Thyroid gland (tissue), 4 donors: ENCODE data around the gene ADAMTS7.
A peak's percentile ranks its signal among the peaks of the same experiment; 100 is the strongest.

ENCODE experiments used
- POLR2A ChIP-seq, 2 donors: fragments of 450-650 bp; IDR thresholded peaks; one replicate each; pipeline ENCODE4 v1.6.1; 2017; ENCODE audit warnings: antibody characterized with exemption in 2 of 2, mild to moderate bottlenecking in 2 of 2, moderate library complexity in 1 of 2
- TF ChIP-seq, protein P1 (sequence below), 6 experiments: fragments of 200-600 bp in 3 of 6; fragments of 450-650 bp in 3 of 6; sonication (generic) in 3 of 6; IDR thresholded peaks; one replicate each; pipeline ENCODE4 v1.5.1; 2016 to 2019; ENCODE audit warnings: antibody characterized with exemption in 6 of 6, mild to moderate bottlenecking in 2 of 6, inconsistent platforms in 1 of 6, moderate library complexity in 1 of 6

DNA sequence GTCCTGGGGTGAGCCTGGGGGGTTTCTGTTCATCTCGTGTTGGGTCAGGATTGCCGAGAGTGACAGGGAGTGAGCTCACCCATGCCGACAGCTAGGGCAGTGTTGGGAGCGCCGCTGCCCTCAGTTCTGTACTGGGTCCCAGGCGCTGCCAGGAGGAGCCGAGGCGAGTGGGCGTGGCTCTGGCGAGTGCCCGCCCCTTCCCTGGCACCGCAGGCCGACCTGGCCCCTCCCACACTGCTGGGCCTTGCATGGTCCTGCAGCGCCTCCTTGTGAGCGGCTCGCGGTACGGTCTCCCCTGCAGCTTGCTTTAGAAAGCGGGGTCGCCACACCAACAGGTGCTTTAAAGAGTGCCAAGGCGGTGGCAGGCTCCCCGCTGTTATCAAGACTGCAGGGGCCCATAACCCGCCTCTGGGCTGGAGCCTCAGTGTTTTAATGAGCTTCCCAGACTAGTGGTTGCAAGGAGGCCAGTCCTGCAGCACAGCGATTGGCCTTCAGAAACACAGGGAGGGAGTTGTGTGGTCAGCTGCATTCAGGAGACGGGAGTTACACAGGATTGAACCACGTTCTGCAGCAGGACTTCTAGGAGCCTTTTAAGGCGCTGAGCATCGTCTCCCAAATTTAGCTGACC, 60.2 kb downstream of the ADAMTS7 start:
- TF ChIP-seq, protein P1, sequence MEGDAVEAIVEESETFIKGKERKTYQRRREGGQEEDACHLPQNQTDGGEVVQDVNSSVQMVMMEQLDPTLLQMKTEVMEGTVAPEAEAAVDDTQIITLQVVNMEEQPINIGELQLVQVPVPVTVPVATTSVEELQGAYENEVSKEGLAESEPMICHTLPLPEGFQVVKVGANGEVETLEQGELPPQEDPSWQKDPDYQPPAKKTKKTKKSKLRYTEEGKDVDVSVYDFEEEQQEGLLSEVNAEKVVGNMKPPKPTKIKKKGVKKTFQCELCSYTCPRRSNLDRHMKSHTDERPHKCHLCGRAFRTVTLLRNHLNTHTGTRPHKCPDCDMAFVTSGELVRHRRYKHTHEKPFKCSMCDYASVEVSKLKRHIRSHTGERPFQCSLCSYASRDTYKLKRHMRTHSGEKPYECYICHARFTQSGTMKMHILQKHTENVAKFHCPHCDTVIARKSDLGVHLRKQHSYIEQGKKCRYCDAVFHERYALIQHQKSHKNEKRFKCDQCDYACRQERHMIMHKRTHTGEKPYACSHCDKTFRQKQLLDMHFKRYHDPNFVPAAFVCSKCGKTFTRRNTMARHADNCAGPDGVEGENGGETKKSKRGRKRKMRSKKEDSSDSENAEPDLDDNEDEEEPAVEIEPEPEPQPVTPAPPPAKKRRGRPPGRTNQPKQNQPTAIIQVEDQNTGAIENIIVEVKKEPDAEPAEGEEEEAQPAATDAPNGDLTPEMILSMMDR (IDR thresholded peaks at IDR 0.05): peak in 4 of 6 experiments; percentile 22 to 88 (median 52)
- TF ChIP-seq POLR2A (IDR thresholded peaks at IDR 0.05): peak in 1 of 2 donors; percentile 11
